GM21619 (cell line): ENCODE measurements around the gene ADD1.

Experiments used
- ATAC-seq: cut with Tn5 transposase; IDR thresholded peaks from one replicate; pipeline ENCODE4 v1.9.1; 2021; ENCODE audit not compliant: unreplicated experiment

Gene ADD1

GRCh38 chr4:2879026-2879425, 35.4 kb downstream of the ADD1 start:
- no peak for ATAC-seq

DNA sequence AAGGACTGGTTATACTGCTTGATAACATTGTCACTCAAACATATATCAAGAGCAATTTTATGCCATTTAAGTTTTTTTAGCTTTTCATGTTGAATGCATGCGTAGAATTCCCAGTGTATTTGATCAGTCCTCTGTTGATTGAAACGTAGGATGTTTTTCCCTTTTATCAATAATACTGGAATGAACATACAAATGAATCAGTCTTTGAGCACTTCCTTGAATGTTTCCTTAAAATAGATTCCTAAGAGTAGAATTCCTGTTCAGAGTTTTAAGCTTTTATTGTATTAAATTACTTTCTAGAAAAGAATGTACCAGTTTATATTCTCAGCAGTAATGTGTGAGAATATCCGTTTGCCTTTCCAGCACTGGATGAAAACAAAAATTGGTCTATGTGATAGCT, 37.8 kb downstream of the ADD1 start:
- no peak for ATAC-seq

GRCh38 chr4:2882341-2882740, 38.7 kb downstream of the ADD1 start:
- ATAC-seq, result no peak

DNA sequence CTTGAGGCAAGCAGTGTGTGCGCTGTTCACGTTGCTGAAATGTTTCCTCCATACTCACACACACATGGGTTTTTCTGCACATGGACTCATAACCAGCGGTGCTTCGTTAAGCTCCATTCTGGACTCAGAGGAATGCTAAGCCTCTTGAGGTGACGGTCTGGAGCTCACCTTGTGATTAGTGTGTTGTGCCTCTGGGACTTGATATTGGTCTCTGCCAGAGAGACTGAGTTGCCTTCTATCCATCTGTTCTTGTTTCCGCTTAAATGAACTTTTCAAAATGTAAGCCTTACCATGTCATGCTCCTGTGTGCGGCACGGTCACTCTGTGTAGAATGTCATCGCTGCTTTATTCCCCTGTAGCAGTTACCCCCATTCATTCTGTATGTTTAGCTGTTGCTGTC, 42.5 kb downstream of the ADD1 start:
- no peak for ATAC-seq

- ATAC-seq, result no peak
Measured at GRCh38 chr4:2886622-2887021, 43.0 kb downstream of the ADD1 start.

DNA sequence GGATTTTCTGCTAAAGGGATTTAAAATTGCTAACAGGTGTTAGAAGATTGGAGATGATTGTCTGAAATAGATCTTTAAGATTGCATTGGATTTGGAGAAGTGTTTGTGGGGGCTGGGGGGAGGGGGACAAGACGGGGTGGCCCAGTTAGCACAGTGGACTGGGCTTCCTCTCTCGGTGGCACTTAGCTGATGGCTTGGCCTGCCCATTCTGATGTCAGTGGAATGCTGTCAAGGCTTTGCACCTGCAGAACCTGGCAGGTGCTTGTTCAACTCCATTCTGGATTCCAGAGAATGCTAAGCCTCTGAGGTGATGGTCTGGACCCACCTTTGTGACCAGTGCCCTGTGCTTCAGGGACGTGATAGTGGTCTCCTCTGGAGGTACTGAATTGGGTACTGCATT, 43.7 kb downstream of the ADD1 start:
- ATAC-seq, result no peak

GRCh38 chr4:2888886-2889285, 45.2 kb downstream of the ADD1 start:
- no peak for ATAC-seq

DNA sequence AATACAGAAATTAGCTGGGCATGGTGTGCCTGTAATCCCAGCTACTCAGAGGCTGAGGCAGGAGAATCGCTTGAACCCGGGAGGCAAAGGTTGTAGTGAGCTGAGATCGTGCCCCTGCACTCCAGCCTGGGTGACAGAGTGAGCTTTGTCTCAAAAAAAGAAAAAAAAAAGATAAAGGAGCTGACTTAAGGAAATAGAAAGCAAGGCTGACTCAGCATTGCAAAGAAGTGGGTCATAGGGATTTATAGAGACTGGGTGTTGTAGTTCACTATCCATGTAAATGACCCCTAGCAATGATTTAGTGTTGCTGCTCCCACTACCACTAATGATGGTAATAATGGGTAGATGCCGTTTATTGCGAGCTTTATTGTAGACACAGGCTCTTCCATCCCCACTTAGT, 47.6 kb downstream of the ADD1 start:
- no peak for ATAC-seq

GRCh38 chr4:2893772-2894171, 50.1 kb downstream of the ADD1 start:
- ATAC-seq, result no peak

DNA sequence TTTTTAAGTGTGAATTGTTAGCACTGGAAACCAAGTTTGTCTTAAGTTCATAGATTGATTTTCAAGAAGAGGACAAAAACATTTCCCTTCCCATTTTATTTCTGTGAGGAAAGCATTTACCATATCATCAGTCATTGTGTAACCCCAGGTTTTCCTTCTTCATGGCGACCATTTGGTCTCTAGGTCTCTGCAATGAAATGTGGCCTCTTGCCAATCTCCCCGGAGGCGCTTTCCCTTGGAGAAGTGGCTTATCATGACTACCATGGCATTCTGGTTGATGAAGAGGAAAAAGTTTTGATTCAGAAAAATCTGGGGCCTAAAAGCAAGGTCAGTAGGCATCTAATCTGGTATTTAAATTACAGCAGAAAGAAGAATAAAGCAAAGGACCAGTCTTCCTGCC, 54.4 kb downstream of the ADD1 start:
- ATAC-seq, result no peak

- no peak for ATAC-seq
Measured at GRCh38 chr4:2900741-2901140, 57.1 kb downstream of the ADD1 start.

DNA sequence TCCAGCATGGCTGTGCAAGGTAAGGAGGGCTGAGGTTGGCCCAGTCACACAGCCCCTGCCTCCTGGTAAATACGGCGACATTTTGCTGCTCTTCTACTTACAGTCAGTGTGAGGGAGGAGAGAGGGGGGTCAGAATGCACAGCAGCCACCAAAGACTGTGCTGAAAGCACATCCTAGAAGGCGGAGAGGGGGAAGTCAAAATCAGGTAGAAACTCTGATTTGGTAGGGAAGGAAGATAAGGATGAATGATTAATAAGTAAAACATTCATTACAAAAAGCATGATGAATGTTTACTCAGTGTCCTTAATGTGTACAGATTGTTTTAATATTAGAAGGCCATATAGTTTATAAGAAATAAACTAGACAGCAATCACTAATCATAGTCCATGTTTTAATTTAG, 57.5 kb downstream of the ADD1 start:
- no peak for ATAC-seq

GRCh38 chr4:2902126-2902525, 58.5 kb downstream of the ADD1 start:
- ATAC-seq, result no peak

DNA sequence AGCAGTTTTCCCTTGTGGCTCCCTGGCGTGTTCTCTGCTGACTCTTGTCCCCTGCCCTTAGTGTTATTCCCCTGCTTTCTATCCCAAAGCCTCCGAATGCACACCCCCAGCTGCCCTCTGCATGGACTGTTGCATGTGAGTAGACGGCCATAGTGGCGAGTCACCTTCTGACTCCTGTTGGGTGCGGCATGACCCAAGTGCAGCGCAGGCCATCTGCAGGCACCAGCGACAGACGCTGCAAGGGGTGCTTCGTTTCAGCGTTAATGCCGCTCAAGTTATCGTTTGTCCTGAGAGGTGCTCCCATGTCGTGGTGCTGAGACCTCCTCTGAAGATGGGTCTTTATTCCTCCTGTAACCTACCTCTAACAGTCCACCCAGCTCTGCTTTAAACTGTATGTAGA, 61.9 kb downstream of the ADD1 start:
- no peak for ATAC-seq

- no peak for ATAC-seq
Measured at GRCh38 chr4:2906218-2906617, 62.6 kb downstream of the ADD1 start.

DNA sequence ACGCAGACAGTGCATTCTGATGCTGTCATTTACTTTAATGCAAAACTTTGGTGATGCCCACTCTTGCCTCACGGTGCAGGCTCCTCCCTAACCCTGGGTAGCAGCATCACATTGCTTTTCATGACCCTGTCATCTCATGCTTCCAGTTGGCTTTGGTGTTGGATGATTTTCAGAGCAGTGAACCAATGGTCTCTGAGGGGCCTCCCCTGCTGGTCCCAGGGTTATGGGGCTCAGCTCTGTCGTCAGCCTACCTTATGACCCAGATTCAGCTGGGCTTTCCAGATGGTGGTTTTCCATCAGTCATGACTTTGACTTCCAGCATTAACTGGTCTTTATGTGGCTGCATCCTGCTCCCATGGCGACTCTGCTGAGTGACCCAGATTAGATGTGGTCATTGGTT, 63.6 kb downstream of the ADD1 start:
- no peak for ATAC-seq

DNA sequence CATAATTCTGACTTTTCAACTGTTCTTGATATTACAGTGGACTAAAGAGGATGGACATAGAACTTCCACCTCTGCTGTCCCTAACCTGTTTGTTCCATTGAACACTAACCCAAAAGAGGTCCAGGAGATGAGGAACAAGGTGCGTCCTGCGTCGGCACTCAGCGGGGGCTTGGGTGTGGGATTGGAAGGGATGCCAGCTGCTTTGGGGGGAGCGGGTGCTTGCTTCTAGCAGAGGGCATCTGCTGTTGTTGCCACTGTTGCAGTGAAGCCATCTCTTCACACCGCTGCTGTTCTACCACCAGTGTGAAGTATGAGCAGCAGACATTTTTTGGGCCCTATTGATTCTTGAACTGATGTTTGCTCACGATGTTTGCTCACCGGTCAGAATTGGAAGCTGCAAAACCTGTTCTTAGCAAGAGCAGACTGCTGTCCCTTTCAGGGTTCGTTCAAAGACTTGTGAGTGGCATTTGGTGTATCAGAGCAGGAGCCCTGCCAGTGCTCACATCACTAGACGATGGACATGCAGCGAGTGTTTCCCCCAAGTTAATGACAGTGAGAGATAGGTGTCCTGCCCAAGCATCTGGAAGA, 64.2 kb downstream of the ADD1 start:
- ATAC-seq, result no peak

GRCh38 chr4:2908686-2909085, 65.0 kb downstream of the ADD1 start:
- ATAC-seq, result no peak

DNA sequence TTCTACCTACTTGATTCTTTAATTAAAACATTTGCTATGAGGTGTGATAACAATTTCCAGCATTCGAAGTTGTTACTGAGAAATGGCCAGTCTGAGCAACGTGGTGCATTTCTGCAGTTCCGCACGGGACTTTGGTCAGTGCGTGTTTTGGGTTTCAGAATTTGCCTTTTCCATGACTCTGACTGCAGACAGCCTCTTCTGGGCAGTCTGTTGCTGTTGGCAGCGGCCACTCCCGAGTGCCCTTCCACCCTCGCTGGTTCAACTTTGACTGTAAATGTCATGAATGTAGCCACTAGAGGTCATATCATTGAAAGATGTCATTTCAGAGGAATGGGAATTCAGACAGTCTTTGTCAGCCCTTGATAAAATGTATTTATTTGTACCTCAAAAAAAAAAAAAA, 65.9 kb downstream of the ADD1 start:
- ATAC-seq, result no peak

DNA sequence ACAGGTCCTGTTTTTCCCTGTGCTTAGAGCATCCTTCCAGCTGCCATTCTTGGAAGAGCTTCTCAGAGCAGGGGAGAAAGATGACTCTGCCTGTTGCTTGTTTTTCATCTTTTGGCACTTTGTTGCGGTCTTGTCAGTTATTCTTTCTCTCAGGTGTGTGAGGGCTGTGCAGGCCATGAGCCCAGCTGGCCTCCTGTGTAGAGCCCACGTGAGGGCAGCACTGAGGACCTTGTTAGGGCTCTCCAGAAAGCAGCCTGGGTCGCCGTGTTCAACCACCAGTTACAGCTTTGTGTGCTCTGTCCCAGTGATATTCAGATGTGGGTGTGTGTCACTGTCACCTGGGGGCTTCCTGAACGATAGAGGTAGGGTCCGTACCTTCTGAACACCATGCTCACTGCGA, 66.8 kb downstream of the ADD1 start:
- no peak for ATAC-seq

DNA sequence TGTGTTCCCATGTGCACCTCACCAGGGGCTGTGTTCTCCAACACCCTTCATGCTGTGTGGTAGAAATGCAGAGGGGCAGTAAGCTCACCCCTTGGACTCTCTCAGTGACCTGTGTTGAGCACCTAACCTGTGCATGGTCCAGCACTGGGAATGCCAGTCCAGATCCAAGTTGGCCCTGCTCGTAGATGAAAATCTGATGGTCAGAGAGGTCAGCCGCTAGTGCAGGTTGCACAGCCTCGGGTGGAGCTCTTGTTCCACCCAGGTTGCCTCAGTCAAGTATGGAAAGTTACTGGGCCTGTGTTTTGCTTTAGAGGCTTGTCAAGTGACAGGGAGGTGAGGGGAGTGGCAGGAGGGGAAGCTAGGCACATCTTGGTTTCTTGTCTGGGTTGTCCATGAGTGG, 68.2 kb downstream of the ADD1 start:
- no peak for ATAC-seq

GRCh38 chr4:2913168-2913567, 69.5 kb downstream of the ADD1 start:
- no peak for ATAC-seq

GRCh38 chr4:2914256-2915126, 70.8 kb downstream of the ADD1 start:
- ATAC-seq, result no peak
